WERI-Rb-1 (cell line): ENCODE measurements around the gene NAA15.

Source experiments
- DNase-seq: peaks from one replicate; pipeline ENCODE4 v3.0.0-alpha.2; 2020
- H3K27ac ChIP-seq: fragments of 250-450 bp; sonication (Bioruptor Pico); 2 replicates; pipeline ENCODE4 v1.5.1; 2020; ENCODE audit warnings: mild to moderate bottlenecking, moderate library complexity
- H3K27me3 ChIP-seq: fragments of 250-450 bp; sonication (Bioruptor Pico); 2 replicates; pipeline ENCODE4 v1.5.1; 2021; ENCODE audit warnings: mild to moderate bottlenecking, low read depth, moderate library complexity; ENCODE audit not compliant: insufficient read depth, severe bottlenecking
- H3K36me3 ChIP-seq: fragments of 250-450 bp; sonication (Bioruptor Pico); 2 replicates; pipeline ENCODE4 v1.5.1; 2020; ENCODE audit warnings: mild to moderate bottlenecking, moderate library complexity
- H3K4me3 ChIP-seq: 2 replicates; pipeline ENCODE4 v1.5.1; 2011; ENCODE audit warnings: low read depth, mild to moderate bottlenecking, control low read depth, low read length
- H3K9me3 ChIP-seq: fragments of 250-450 bp; sonication (Bioruptor Pico); 2 replicates; pipeline ENCODE4 v1.5.1; 2021; ENCODE audit warnings: mild to moderate bottlenecking, moderate library complexity; ENCODE audit not compliant: severe bottlenecking
- TF ChIP-seq, protein P1 (sequence below): IDR thresholded peaks from 2 replicates; pipeline ENCODE4 v1.5.1; 2011; ENCODE audit warnings: low read depth, mild to moderate bottlenecking, control low read depth, inconsistent platforms, low read length

NAA15 gene

GRCh38 chr4:139324620-139325019 is 23.3 kb downstream of the NAA15 start:
- Histone ChIP-seq H3K27me3 (no peaks in the 10 kb centered on the region), H3K27ac (no peak overlapping the region), H3K36me3 (peaks cover 26% of the 10 kb centered on the region), H3K4me3 (no peak overlapping the region), H3K9me3 (no peaks in the 10 kb centered on the region)
- TF ChIP-seq, protein P1, sequence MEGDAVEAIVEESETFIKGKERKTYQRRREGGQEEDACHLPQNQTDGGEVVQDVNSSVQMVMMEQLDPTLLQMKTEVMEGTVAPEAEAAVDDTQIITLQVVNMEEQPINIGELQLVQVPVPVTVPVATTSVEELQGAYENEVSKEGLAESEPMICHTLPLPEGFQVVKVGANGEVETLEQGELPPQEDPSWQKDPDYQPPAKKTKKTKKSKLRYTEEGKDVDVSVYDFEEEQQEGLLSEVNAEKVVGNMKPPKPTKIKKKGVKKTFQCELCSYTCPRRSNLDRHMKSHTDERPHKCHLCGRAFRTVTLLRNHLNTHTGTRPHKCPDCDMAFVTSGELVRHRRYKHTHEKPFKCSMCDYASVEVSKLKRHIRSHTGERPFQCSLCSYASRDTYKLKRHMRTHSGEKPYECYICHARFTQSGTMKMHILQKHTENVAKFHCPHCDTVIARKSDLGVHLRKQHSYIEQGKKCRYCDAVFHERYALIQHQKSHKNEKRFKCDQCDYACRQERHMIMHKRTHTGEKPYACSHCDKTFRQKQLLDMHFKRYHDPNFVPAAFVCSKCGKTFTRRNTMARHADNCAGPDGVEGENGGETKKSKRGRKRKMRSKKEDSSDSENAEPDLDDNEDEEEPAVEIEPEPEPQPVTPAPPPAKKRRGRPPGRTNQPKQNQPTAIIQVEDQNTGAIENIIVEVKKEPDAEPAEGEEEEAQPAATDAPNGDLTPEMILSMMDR, result no peak
- DNase-seq, result no peak

DNA sequence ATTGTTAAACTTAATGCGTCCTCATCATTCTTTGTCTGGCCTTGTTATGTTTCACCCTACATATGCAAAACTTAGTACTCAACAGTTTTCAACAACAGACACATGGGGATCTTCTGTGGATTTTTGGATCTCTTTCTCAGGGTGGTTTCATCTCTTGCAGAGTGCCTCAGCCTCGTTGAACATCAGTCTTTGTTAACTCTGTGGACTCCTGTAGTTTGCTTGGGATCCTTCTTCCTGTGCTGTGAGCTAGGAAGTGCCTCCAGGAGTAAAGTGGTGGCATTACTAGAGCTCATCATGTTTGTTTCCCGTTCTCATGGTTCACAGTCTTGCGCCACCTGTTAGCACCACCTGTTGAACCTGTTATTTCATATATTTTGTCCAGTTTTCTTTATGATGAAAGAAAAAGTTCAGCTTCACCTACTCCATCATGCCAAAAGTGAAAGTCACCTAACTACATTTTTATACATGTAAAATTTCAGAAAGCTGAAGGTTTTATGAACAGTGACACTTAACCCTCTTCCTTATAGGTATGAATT is 28.4 kb downstream of the NAA15 start:
- peaks cover 43% of the 10 kb centered on the region for H3K36me3 ChIP-seq

GRCh38 chr4:139330283-139330682 is 29.0 kb downstream of the NAA15 start:
- Histone ChIP-seq H3K36me3 (peaks cover 49% of the 10 kb centered on the region), H3K27ac (no peak overlapping the region), H3K4me3 (no peak overlapping the region), H3K9me3 (no peaks in the 10 kb centered on the region), H3K27me3 (no peaks in the 10 kb centered on the region)
- TF ChIP-seq, protein P1, result no peak
- no peak for DNase-seq

More for the DNA sequence above, 28.4 kb downstream of the NAA15 start:
- DNase-seq, result no peak
- TF ChIP-seq, protein P1, result no peak
- Histone ChIP-seq H3K27ac (no peak overlapping the region), H3K27me3 (no peaks in the 10 kb centered on the region), H3K4me3 (no peak overlapping the region), H3K9me3 (no peaks in the 10 kb centered on the region)

- TF ChIP-seq, protein P1, result no peak
- peaks cover 55% of the 10 kb centered on the region for H3K36me3 ChIP-seq
- no peaks in the 10 kb centered on the region for H3K9me3 ChIP-seq
- no peak overlapping the region for H3K27ac ChIP-seq
- DNase-seq, result no peak
- no peak overlapping the region for H3K4me3 ChIP-seq
- H3K27me3 ChIP-seq, result no peaks in the 10 kb centered on the region
Observed at GRCh38 chr4:139331185-139331584, 29.9 kb downstream of the NAA15 start.

- peaks cover 47% of the 10 kb centered on the region for H3K36me3 ChIP-seq
Observed at GRCh38 chr4:139333046-139333445, 31.7 kb downstream of the NAA15 start.

More at GRCh38 chr4:139333046-139333445, 31.7 kb downstream of the NAA15 start:
- no peaks in the 10 kb centered on the region for H3K27me3 ChIP-seq
- TF ChIP-seq, protein P1, result no peak
- no peak overlapping the region for H3K27ac ChIP-seq
- DNase-seq, result no peak
- H3K4me3 ChIP-seq, result no peak overlapping the region
- no peaks in the 10 kb centered on the region for H3K9me3 ChIP-seq
